Measurements from ENCODE around the gene CA6. TPM values are rescaled to one million over a fixed set of nuclear protein-coding genes. Genes with fewer than 3 reads are reported as not detected.

The CA6 gene
- total RNA-seq, 3 donors from 2014 or later (not counting 1 experiment from before 2014, with no cell fraction given), result not detected

DNA sequence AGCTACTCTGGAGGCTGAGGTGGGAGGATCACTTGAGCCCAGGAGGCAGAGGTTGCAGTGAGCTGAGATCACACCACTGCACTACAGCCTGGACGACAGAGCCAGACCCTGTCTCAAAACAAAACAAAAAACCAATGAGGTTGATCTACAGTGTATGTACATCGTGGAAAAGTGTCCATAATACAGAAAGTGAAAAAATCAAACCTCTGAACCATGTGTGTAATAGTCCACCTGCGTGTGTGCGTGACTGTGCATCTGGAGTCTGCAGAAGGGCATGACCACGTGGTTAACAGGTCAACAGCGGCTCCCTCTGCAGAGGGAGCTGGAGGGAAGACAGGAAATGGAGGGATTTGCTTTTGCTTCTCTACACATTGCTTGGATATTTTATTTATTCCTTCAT, 34.8 kb upstream of the CA6 start:
- H3K27ac Mint-ChIP-seq, result no peak overlapping the region
- DNase-seq (no peak), ATAC-seq (no peak)
- Histone ChIP-seq H3K9me3 (ENCODE audit: control insufficient read depth, insufficient read depth, low read length) (no peaks in the 10 kb centered on the region), H3K4me1 (ENCODE audit: control insufficient read depth, insufficient read depth, low read length) (no peaks in the 10 kb centered on the region), H3K27ac (ENCODE audit: low read length) (no peak overlapping the region), H3K4me3 (ENCODE audit: low read length) (no peak overlapping the region), H3K36me3 (ENCODE audit: control insufficient read depth, insufficient read depth, low read length) (no peaks in the 10 kb centered on the region), H3K27me3 (ENCODE audit: control insufficient read depth, insufficient read depth, low read length) (no peaks in the 10 kb centered on the region)
- H3K36me3 Mint-ChIP-seq, result no peaks in the 10 kb centered on the region
- 74% methylated on average over 6 of the region's 6 CpGs for WGBS (ENCODE audit: insufficient coverage)
- no peak overlapping the region for H3K4me3 Mint-ChIP-seq
- H3K9me3 Mint-ChIP-seq, result no peaks in the 10 kb centered on the region
- TF ChIP-seq, protein P1, sequence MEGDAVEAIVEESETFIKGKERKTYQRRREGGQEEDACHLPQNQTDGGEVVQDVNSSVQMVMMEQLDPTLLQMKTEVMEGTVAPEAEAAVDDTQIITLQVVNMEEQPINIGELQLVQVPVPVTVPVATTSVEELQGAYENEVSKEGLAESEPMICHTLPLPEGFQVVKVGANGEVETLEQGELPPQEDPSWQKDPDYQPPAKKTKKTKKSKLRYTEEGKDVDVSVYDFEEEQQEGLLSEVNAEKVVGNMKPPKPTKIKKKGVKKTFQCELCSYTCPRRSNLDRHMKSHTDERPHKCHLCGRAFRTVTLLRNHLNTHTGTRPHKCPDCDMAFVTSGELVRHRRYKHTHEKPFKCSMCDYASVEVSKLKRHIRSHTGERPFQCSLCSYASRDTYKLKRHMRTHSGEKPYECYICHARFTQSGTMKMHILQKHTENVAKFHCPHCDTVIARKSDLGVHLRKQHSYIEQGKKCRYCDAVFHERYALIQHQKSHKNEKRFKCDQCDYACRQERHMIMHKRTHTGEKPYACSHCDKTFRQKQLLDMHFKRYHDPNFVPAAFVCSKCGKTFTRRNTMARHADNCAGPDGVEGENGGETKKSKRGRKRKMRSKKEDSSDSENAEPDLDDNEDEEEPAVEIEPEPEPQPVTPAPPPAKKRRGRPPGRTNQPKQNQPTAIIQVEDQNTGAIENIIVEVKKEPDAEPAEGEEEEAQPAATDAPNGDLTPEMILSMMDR (IDR thresholded peaks at IDR 0.05), result no peak
- no peaks in the 10 kb centered on the region for H3K4me1 Mint-ChIP-seq
- no peaks in the 10 kb centered on the region for H3K27me3 Mint-ChIP-seq (ENCODE audit: low read depth in 2 of 2)
- intact Hi-C loops (cut with micrococcal nuclease), result no loop called here

DNA sequence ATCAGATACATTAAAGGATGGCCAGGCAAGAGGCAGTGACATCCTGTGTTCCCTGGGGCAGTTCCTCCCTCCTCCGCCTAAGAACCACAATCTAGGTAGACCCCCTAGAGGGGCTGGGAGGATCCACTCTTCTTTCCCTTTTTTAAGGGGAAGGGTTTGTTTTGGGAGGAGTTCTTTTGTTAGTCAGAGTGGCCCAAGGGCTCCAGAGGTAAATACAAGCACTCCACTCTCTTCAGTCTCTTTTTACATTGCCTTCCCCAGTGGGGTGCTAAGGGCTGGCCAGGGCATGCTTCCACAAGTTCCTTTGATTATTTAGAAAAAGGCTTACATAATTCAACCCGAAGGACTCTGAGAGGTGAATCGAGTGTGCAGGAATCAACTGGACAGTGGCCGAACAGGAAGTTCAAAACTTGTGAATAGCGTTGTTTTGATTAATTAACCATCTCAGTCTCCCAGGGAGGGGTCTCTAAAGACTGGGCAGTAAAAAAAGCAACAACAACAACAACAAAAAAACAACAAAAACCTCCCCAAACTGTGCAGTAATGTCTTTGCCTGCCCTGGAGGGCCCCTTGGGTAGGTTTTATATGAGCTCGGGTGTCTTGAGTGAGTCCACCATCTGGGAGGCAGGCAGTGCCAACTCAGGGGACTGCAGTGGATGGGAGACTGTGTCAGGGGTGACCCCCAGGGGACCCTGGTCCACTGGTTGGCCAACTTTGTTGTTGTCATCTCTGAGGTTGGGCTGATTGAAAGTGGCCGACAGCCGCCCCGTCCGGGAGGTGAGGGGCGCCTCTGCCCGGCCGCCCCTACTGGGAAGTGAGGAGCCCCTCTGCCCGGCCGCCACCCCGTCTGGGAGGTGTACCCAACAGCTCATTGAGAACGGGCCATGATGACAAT, 34.0 kb upstream of the CA6 start:
- H3K27ac Mint-ChIP-seq, result no peak overlapping the region
- Histone ChIP-seq H3K9me3 (ENCODE audit: control insufficient read depth, insufficient read depth, low read length) (no peaks in the 10 kb centered on the region), H3K27ac (ENCODE audit: low read length) (no peak overlapping the region), H3K4me1 (ENCODE audit: control insufficient read depth, insufficient read depth, low read length) (no peaks in the 10 kb centered on the region), H3K36me3 (ENCODE audit: control insufficient read depth, insufficient read depth, low read length) (no peaks in the 10 kb centered on the region), H3K27me3 (ENCODE audit: control insufficient read depth, insufficient read depth, low read length) (no peaks in the 10 kb centered on the region), H3K4me3 (ENCODE audit: low read length) (no peak overlapping the region)
- H3K36me3 Mint-ChIP-seq, result no peaks in the 10 kb centered on the region
- H3K9me3 Mint-ChIP-seq, result no peaks in the 10 kb centered on the region
- TF ChIP-seq, protein P1 (IDR thresholded peaks at IDR 0.05), result no peak
- DNase-seq (no peak), ATAC-seq (no peak)
- no peak overlapping the region for H3K4me3 Mint-ChIP-seq
- H3K27me3 Mint-ChIP-seq (ENCODE audit: low read depth in 2 of 2), result no peaks in the 10 kb centered on the region
- H3K4me1 Mint-ChIP-seq, result no peaks in the 10 kb centered on the region
- 93% methylated on average over 5 of the region's 17 CpGs for WGBS (ENCODE audit: insufficient coverage)
- intact Hi-C loops (cut with micrococcal nuclease), result no loop called here

DNA sequence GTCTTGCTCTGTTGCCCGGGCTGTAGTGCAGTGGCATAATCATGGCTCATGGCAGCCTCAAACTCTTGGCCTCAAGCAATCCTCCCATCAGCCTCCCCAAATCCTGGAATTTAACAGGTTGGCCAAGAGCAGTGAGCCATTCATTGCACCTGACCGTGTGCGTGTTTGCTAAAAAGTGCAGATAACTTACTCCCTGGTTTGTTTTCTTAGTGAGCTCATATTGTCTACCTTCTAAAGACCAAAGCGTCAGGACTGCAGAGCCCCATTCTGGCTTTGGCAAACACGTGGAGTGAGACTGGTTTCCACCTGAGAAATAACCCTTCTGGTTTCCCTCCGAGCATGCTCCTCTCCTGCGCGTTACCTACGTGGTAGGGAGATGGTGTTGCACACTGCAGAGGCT, 32.2 kb upstream of the CA6 start:
- no peak for ATAC-seq
- no peak overlapping the region for H3K27ac Mint-ChIP-seq

More for the DNA sequence above, 32.2 kb upstream of the CA6 start:
- TF ChIP-seq, protein P1 (IDR thresholded peaks at IDR 0.05), result no peak
- no peaks in the 10 kb centered on the region for H3K27me3 Mint-ChIP-seq (ENCODE audit: low read depth in 2 of 2)
- Histone ChIP-seq H3K4me3 (ENCODE audit: low read length) (no peak overlapping the region), H3K9me3 (ENCODE audit: control insufficient read depth, insufficient read depth, low read length) (no peaks in the 10 kb centered on the region), H3K27me3 (ENCODE audit: control insufficient read depth, insufficient read depth, low read length) (no peaks in the 10 kb centered on the region), H3K4me1 (ENCODE audit: control insufficient read depth, insufficient read depth, low read length) (no peaks in the 10 kb centered on the region), H3K27ac (ENCODE audit: low read length) (no peak overlapping the region), H3K36me3 (ENCODE audit: control insufficient read depth, insufficient read depth, low read length) (no peaks in the 10 kb centered on the region)
- no peaks in the 10 kb centered on the region for H3K9me3 Mint-ChIP-seq
- no peak overlapping the region for H3K4me3 Mint-ChIP-seq
- no peaks in the 10 kb centered on the region for H3K4me1 Mint-ChIP-seq
- intact Hi-C loops (cut with micrococcal nuclease), result no loop called here
- 90% methylated on average over 9 of the region's 9 CpGs for WGBS (ENCODE audit: insufficient coverage)
- no peak for DNase-seq
- no peaks in the 10 kb centered on the region for H3K36me3 Mint-ChIP-seq

All from natural killer cell (primary cell).